ENCODE measurements around the gene CCL18. TPM values are rescaled to one million over a fixed set of nuclear protein-coding genes. Genes with fewer than 3 reads are reported as not detected.

The CCL18 gene
- total RNA-seq, 1 experiment from 2014 or later: not detected

- no peak overlapping the region for H2BK15ac ChIP-seq (ENCODE audit: low read depth, low read length)
- H3K23me2 ChIP-seq (ENCODE audit: insufficient read length, low read depth, low read length, poor library complexity, severe bottlenecking): no peaks in the 10 kb centered on the region
- no peaks in the 10 kb centered on the region for H3K4me1 ChIP-seq (ENCODE audit: insufficient read depth, low read length)
- H3K27ac ChIP-seq (ENCODE audit: insufficient read length, low read depth, low read length): no peak overlapping the region
- no peak overlapping the region for H2BK5ac ChIP-seq (ENCODE audit: insufficient read length, low read length)
- H3K27me3 ChIP-seq (ENCODE audit: insufficient read depth, low read length): no peaks in the 10 kb centered on the region
- Mint-ChIP-seq H3K4me3 (no peak overlapping the region), H3K27ac (no peak overlapping the region), H3K9me3 (no peaks in the 10 kb centered on the region; a peak in 2 of 5 replicates), H3K36me3 (ENCODE audit: insufficient read depth in 1 of 3, low read depth in 3 of 3) (no peaks in the 10 kb centered on the region), H3K27me3 (ENCODE audit: low read depth) (peaks cover 2% of the 10 kb centered on the region; the same call in 1 of the 2 replicates), H3K4me1 (peaks cover 4 to 7% of the 10 kb centered on the region in 2 experiments; a peak in 3 of 4 replicates)
- no peak overlapping the region for H2AFZ ChIP-seq (ENCODE audit: low read length)
- H3K79me2 ChIP-seq (ENCODE audit: insufficient read depth, low read length): no peaks in the 10 kb centered on the region
- DNase-seq: no peak
- H3K4me2 ChIP-seq (ENCODE audit: insufficient read depth, insufficient read length, low read length): no peak overlapping the region
- H3K9ac ChIP-seq (ENCODE audit: extremely low read depth, insufficient read length, low read length): no peak overlapping the region
- H4K20me1 ChIP-seq (ENCODE audit: control insufficient read depth, insufficient read depth, insufficient read length): no peaks in the 10 kb centered on the region
- no peak overlapping the region for H2BK12ac ChIP-seq (ENCODE audit: insufficient read length, low read depth, low read length)
- H2AK5ac ChIP-seq (ENCODE audit: insufficient read length, low read length): no peak overlapping the region
- no peak overlapping the region for H2BK20ac ChIP-seq (ENCODE audit: low read depth, low read length, poor library complexity, severe bottlenecking)
- no peak overlapping the region for H3K4ac ChIP-seq (ENCODE audit: low read depth, low read length)
- H4K5ac ChIP-seq (ENCODE audit: insufficient read length, low read depth, low read length): no peak overlapping the region
- H2BK120ac ChIP-seq (ENCODE audit: low read depth, low read length, poor library complexity, severe bottlenecking): no peak overlapping the region
- no peaks in the 10 kb centered on the region for H3K79me1 ChIP-seq (ENCODE audit: insufficient read depth, low read depth, low read length, poor library complexity, severe bottlenecking)
- no peak overlapping the region for H3T11ph ChIP-seq (ENCODE audit: low read length)
- no peak for TF ChIP-seq CTCF (conservative IDR thresholded peaks at IDR 0.05)
- H3K18ac ChIP-seq (ENCODE audit: insufficient read length, low read depth, low read length): no peak overlapping the region
- no CpG with 5 or more reads among the region's 3 CpGs for WGBS (ENCODE audit: extremely low coverage, insufficient read length, low lambda C conversion rate)
- no peak overlapping the region for H3K23ac ChIP-seq (ENCODE audit: insufficient read length, low read depth, low read length)
- H3K56ac ChIP-seq (ENCODE audit: insufficient read length, low read depth, low read length): no peak overlapping the region
- H3K9me3 ChIP-seq (ENCODE audit: control insufficient read depth, low read depth, low read length): no peaks in the 10 kb centered on the region
- no peak overlapping the region for H3K14ac ChIP-seq (ENCODE audit: insufficient read depth, low read length)
- no peak overlapping the region for H4K8ac ChIP-seq (replicated peaks; ENCODE audit: insufficient read length, low read depth, low read length)
- no peak overlapping the region for H4K91ac ChIP-seq (ENCODE audit: insufficient read length, low read depth, low read length)
These were observed 6.4 kb downstream of the CCL18 start for GRCh38 chr17:36070427-36070826.
